SK-N-DZ (cell line): Measurements from ENCODE around the gene STXBP6.

Experiments
- DNase-seq: peaks from one replicate; pipeline ENCODE4 v3.0.0-alpha.2; 2015; ENCODE audit warnings: low spot score

Gene STXBP6

DNA sequence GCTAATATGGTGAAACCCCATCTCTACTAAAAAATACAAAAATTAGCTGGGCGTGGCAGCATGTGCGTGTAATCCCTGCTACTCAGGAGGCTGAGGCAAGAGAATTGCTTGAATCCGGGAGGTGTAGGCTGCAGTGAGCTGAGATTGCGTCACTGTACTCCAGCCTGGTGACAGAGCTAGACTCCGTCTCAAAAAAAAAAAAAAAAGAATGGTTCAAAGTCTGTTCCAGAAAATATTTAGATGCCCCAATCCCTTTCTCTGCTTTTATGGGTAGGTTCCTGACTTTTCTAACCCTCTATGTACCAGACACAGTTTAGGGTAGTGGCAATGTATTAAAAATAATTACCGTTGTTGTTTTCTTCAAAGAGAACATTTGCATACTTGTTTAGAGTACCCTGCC is 161.4 kb downstream of the STXBP6 start:
- no peak for DNase-seq

GRCh38 chr14:24887623-24888304 is 162.2 kb downstream of the STXBP6 start:
- no peak for DNase-seq

- DNase-seq: no peak
Observed at GRCh38 chr14:24885410-24885913, 164.5 kb downstream of the STXBP6 start.

DNA sequence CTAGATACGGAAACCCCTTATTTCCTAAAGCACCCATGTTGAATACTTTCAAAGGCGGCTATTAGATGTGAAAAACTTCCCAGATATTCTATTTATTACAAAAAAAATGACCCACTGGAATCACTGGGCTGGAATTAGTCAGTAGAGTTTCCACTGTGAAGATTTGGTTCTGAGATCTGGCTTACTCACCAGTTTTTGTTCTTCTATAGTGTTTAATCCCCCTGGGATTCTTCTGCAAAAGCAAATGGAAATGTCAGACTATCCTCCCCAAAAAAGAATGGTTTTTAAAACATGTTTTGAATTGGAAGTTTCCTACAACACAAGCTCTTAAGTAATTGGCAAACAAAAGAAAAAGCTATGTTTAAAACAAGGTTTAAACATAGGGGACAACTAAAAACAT is 166.4 kb downstream of the STXBP6 start:
- DNase-seq: no peak

DNA sequence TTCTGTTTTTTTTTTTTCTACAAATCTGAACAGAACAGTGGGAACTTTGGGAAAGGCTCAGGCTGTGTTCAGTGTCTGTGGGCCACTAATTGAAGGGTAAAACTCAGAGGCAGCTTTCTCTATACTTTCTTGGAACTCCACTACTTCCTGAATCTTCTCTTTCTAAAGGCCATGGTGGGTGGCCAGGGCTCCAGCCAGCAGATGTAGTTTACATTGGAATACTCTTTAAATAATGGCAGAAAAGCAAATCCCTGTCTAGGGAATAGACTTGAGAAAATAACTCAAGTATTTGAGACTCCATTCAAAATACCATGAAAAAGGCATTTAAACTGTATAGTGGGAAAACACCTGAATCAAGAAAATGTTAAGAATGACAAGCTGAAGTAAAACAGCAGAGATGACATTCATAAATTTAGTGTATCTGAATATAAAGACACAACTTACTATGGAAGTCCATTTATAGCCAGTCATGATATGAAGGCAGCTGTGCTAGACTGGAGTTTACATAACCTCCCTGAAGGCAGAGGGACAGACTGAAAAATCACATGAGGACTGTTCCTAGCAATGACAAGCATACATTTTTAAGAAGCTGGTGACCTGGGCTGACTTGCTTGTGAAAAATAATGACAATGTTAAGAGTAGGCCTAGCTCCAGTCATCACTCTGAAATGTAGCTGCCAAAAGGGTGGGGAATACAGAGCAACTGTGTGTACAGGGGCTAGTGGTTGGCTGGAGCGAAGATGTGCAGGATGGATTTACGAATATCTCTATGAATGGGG is 168.6 kb downstream of the STXBP6 start:
- DNase-seq: no peak

DNA sequence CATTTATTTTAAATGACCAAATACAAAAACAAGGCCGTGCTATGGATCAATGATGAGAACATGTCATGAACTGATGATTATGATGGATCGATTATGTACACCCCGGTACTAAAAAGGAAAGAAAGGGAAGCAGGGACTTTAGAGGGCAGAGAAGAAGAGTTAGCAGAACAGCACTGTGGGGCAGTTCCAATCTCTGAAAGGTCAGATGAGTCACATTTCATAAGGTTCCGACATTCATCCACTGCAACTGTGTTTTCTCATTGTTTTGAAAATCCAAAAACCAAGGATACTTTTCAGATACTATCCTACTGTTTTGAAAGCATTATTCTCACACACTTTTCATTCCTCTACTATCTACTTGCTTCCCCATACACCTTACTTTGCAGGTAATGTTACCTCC is 169.3 kb downstream of the STXBP6 start:
- DNase-seq: no peak

DNA sequence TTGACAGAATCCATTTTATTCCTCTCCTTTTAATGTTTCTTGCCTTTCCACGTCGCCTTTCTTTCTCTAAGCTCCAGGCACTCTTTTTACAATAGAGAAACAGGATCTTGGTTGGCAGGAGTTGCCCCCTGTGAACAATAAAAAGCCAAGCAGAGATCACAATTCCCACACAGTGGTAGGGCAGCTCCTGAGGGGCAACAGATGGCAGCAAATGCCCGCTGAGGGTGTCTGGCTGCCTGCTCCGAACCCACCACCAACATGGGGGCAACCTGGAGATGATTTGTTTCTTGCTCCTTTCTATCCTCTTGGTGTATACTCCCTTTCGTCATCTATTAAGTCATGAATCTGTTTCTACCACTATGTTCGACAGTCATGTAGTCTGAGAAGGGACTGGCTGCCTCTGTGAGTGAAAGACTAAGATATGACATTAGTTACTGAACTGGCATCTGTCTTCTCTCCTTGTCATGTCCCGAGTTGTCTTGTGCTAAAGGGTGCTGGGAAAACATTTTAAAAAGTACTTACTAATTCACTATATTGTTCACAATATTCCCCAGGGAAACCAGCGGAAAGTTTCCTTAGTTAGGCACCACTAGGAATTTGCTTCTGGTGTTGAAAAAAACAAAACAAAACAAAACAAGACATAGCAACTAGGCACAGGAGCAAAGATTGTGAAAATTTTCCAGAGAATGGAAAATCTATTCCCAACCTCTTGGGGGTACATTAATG is 170.1 kb downstream of the STXBP6 start:
- DNase-seq: no peak

GRCh38 chr14:24876996-24877395 is 173.0 kb downstream of the STXBP6 start:
- no peak for DNase-seq

- DNase-seq: no peak
Observed at GRCh38 chr14:24875991-24876878, 173.7 kb downstream of the STXBP6 start.

- DNase-seq: no peak
Observed at GRCh38 chr14:24875203-24875838, 174.6 kb downstream of the STXBP6 start.

- no peak for DNase-seq
Observed at GRCh38 chr14:24874514-24875202, 175.3 kb downstream of the STXBP6 start.

DNA sequence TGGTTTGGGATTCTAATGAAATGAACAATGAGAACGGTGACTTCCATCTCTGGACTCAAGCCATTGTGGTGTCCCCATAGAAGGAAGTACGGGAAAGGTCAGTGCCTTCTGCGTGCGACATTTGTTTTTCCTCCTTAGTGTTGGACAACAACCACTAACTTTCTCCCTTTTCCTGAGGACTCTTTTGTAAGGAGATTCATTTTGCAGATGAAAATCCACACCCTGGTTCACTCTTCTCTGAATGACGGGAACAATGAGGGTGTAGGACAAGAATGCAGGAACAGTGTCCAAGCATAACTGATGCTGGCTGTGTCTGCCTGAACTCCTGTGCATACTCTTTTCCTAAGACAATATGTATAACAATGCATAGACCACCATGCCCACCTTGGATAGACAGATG is 176.4 kb downstream of the STXBP6 start:
- no peak for DNase-seq

DNA sequence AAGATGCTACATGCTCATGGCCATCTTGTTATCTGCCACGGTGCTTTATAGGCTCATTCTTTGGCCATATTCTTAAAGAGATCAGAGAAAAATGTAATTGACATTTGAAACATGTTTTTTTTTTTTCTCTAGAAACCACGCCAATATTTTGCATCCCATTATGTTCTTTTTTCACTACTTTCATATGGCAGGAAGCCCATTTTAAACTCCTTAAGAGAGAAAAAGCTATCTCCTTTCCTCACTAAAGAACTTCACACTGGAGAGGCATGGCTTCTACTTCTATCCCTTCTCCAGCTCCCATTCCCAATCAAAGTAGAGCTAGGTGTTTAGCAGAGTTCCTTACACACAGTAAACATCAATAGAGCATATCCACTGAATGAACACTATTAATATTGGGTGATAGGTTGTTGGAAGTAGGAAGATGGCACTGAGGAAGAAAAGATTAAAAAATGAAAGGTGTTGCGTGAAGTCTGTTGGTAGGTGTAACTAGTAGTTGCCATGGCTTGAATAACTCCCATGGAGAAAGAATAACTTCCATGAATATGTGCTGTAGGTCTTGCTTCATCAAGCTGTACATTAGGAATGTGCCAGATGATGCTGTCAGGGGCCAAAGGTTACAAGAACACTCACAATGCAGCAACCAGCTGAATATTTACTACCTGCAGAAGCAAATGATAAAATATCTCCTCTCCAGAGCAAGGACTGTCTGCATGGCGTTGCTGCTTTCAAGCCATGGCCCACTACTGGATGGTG is 178.8 kb downstream of the STXBP6 start:
- DNase-seq: no peak

- no peak for DNase-seq
Observed at GRCh38 chr14:24868389-24868788, 181.6 kb downstream of the STXBP6 start.

- no peak for DNase-seq
Observed at GRCh38 chr14:24866067-24866639, 183.8 kb downstream of the STXBP6 start.

DNA sequence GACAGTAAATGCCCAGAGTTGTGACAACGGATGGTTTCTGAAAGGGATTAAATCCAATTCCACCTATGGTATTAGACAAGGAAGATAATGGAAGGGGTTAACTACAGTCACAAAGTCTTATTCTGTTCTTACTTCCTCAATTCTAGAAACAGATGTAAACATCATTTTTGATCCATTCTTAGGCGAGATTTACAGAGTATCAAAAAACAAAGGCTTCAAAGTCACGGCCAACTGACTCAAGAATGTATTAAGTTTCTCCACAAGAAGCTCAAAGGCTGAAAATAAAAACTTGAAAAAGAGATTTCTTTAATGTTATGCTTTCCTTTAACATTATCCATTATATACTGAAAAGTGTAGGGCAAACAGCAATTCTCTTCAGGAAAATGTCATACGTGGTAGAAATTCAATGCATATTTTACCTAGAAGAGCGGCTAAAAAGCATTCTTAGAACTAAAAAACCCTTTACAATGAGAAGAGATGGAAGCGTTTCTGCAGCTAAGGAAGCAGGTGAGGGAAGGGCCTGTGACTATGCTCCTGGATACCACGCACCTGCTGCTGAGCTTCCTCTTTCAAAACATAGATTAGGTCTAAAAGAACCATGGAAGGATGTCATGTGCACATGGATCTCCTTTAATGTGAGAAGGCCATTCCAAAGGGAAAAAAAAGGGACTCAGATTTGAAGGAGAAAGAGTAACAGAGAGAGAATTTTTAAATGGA is 185.8 kb downstream of the STXBP6 start:
- DNase-seq: no peak

DNA sequence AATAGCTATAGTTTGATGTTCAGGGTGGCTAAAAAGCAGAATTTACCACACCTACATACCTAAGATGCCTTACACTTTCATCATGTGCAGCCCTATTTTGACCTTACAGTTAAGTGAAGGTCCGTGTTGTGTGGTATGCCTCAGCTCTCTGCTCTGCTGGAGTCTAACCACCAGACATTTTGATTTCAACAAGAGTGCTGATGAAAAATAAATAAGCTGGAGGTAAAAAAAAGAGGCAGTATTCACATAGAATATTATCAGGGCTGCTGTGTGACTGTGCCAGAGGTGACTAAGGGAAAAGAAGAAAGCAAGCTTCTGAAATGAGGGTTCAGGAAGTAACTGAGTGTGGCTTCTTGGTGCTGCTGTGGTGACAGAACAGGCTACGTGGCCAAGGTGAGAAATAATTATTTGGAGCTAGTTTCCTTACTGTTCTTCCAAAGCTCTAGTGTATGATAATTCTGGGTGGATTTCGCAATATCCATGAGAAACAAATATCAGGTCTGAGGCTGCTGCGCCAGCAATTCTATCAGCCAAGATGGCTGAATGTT is 188.8 kb downstream of the STXBP6 start:
- DNase-seq: no peak

DNA sequence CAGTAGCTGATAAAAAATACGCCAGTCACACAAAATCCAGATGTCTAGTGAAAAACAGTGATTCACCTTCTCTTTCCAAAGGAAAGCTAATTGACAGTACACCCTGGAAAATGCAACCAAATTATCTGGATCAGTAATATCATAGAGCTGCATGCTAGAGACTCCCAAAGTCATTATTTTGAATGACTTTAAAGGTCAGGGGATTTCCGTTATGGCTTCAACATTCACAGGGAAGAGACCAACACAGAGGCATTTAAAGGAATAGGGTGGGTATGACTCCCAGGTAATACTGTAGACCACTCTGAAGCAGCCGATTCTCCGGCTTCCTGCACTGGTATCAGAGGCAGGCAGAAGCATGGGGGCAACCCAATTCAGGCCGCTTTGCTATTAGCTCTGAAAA is 190.4 kb downstream of the STXBP6 start:
- DNase-seq: no peak
